HepG2 (cell line): ENCODE results near the gene CDH22. TPM values are rescaled to one million over a fixed set of nuclear protein-coding genes. Genes with fewer than 3 reads are reported as not detected.
A peak's percentile ranks its signal among the peaks of the same experiment; 100 is the strongest.

Source experiments
- ATAC-seq: fragments of 200-7000 bp; cut with Tn5 transposase; 3 replicates; pipeline ENCODE4 v1.9.1; 2020; ENCODE audit warnings: mild to moderate bottlenecking, moderate library complexity
- BruUV-seq: library from RNA; stranded (reverse); fragments of 400-500 nt; replicated peaks from 2 replicates; lab custom pipeline; 2021; lab: Mats Ljungman, UMichigan
- CTCF ChIA-PET: fragments of 300-600 bp; formaldehyde crosslinking; extraction: SDS; loops from one replicate; lab custom pipeline; 2021; ENCODE audit warnings: low total read pairs, inconsistent platforms, low intra/inter-chr PET ratio; lab: Yijun Ruan, JAX
- POLR2A ChIA-PET: fragments of 350-600 bp; sonication (Branson Sonifier 250); formaldehyde crosslinking; loops from one replicate; lab custom pipeline; 2020; ENCODE audit warnings: antibody characterized with exemption, inconsistent platforms; lab: Yijun Ruan, JAX
- DNase-seq: peaks from one replicate; pipeline ENCODE4 v3.0.0-alpha.2; 2015; ENCODE audit warnings: low spot score
- FAIRE-seq: peaks from 3 replicates; lab custom pipeline; 2011; peaks lifted over from hg19 to GRCh38; lab: Jason Lieb, UNC
- H2AFZ ChIP-seq: one replicate; pipeline ENCODE4 v1.6.1; 2011; ENCODE audit warnings: low read length, inconsistent platforms
- H3K27ac ChIP-seq: fragments of 300-600 bp; 3 replicates; pipeline ENCODE4 v1.8.0; 2011; ENCODE audit warnings: mixed run types, mild to moderate bottlenecking, mixed read lengths, low read length, inconsistent platforms; ENCODE audit not compliant: insufficient read depth; ENCODE audit errors: extremely low read length
- H3K27me3 ChIP-seq, 2 experiments: fragments of 200-600 bp in 1 of 2; 2 replicates in 1 of 2; 3 replicates in 1 of 2; pipeline versions ENCODE4 v1.6.0 to v1.8.0; 2011; ENCODE audit warnings: low read length in 2 of 2, mild to moderate bottlenecking in 2 of 2, moderate library complexity in 2 of 2, inconsistent platforms in 1 of 2; ENCODE audit not compliant: insufficient read depth in 2 of 2, control insufficient read depth in 1 of 2
- H3K36me3 ChIP-seq, 2 experiments: fragments of 200-600 bp in 1 of 2; replicated peaks in 1 of 2; 2 replicates in 1 of 2; 3 replicates in 1 of 2; pipeline versions ENCODE4 v1.5.1 to v1.8.0; 2011; ENCODE audit warnings: low read length in 2 of 2, inconsistent platforms in 1 of 2; ENCODE audit not compliant: insufficient read depth in 2 of 2, control insufficient read depth in 1 of 2
- H3K4me1 ChIP-seq: 2 replicates; pipeline ENCODE4 v1.5.1; 2012; ENCODE audit warnings: low read length, inconsistent platforms; ENCODE audit not compliant: insufficient read depth
- H3K4me2 ChIP-seq: 2 replicates; pipeline ENCODE4 v1.6.0; 2011; ENCODE audit warnings: low read depth, low read length, inconsistent platforms
- H3K4me3 ChIP-seq, 3 experiments: fragments of 200-600 bp in 1 of 3; sonication (generic), shearing (Covaris generic) in 1 of 3; replicated peaks in 1 of 3; 2 replicates each; pipeline ENCODE4 v1.5.1; 2011 to 2016; ENCODE audit warnings: low read length in 3 of 3, inconsistent platforms in 2 of 3, low read depth in 2 of 3, mild to moderate bottlenecking in 2 of 3, control low read depth in 1 of 3, mixed read lengths in 1 of 3; ENCODE audit not compliant: insufficient read depth in 1 of 3
- H3K79me2 ChIP-seq: one replicate; pipeline ENCODE4 v1.6.1; 2011; ENCODE audit warnings: low read length, inconsistent platforms; ENCODE audit not compliant: insufficient read depth
- H3K9ac ChIP-seq: 2 replicates; pipeline ENCODE4 v1.6.0; 2011; ENCODE audit warnings: mild to moderate bottlenecking, low read depth, low read length, inconsistent platforms; ENCODE audit not compliant: insufficient read depth
- H3K9me3 ChIP-seq: 2 replicates; pipeline ENCODE4 v1.5.1; 2012; ENCODE audit warnings: mild to moderate bottlenecking, low read length
- H4K20me1 ChIP-seq: 2 replicates; pipeline ENCODE4 v1.6.0; 2011; ENCODE audit warnings: inconsistent platforms, mild to moderate bottlenecking, low read length, moderate library complexity; ENCODE audit not compliant: insufficient read depth
- EHMT2 ChIP-seq: fragments of 200-600 bp; sonication (generic); IDR thresholded peaks from 2 replicates; pipeline ENCODE4 v1.7.0; 2017; ENCODE audit warnings: antibody characterized with exemption, low read depth, low read length, borderline replicate concordance
- MIER2 ChIP-seq: IDR thresholded peaks from 2 replicates; pipeline ENCODE4 v1.6.1; 2016; ENCODE audit warnings: missing biosample characterization, missing genetic modification reagents
- ZNF354B ChIP-seq: sonication (generic); formaldehyde crosslinking; IDR thresholded peaks from 2 replicates; pipeline ENCODE4 v1.8.0; 2022; ENCODE audit warnings: mild to moderate bottlenecking, missing genetic modification reagents
- WGBS: methylation state at CpG from one replicate; pipeline ENCODE4 v1.1.6; 2017; ENCODE audit warnings: low lambda C conversion rate; 5-methylcytosine and 5-hydroxymethylcytosine counted together
- in situ Hi-C: cut with HindIII; loops from 2 replicates; pipeline ENCODE4 v1.10.0; 2017; ENCODE audit warnings: low pct_unique_long_range_greater_than_20kb; ENCODE audit not compliant: extremely low pct_ligation_motif_present
- intact Hi-C: fragments of 100-400 bp; cut with micrococcal nuclease; formaldehyde crosslinking; loops from one replicate; pipeline ENCODE4 v1.10.0; 2022; ENCODE audit not compliant: unreplicated experiment
- polyA plus RNA-seq, 8 experiments: library from polyadenylated mRNA; depleted of rRNA in 3 of 8; stranded (reverse) in 7 of 8; unstranded in 1 of 8; fragments of >200 nt; fragmentation: Illumina TruSeq in 4 of 8; extraction: Trizol in 4 of 8; gene quantifications; 2 replicates each; pipeline versions ENCODE4 v1.2.1 to v1.2.3, GENCODE V29; 2011 to 2016; ENCODE audit warnings: low read depth in 4 of 8, missing spikeins in 1 of 8, mixed read lengths in 1 of 8; ENCODE audit not compliant: insufficient read depth in 1 of 8
- total RNA-seq, 5 experiments: library from RNA; depleted of rRNA; stranded (reverse); fragments of >200 nt; fragmentation: Illumina TruSeq; extraction: Trizol; gene quantifications; 2 replicates each; pipeline ENCODE4 v1.2.3, GENCODE V29; 2016; ENCODE audit warnings: low read depth in 1 of 5
- TF ChIP-seq, protein P1 (sequence below), 2 experiments: IDR thresholded peaks; 2 replicates each; pipeline ENCODE4 v1.6.1; 2011 to 2012; ENCODE audit warnings: low read length in 2 of 2, borderline replicate concordance in 1 of 2, low read depth in 1 of 2, mild to moderate bottlenecking in 1 of 2, moderate library complexity in 1 of 2

CDH22 gene
- total and polyA plus RNA-seq, 2 of the 13 experiments (the other 11 are each of a cell fraction or from before 2014, with no cell fraction given): not detected

DNA sequence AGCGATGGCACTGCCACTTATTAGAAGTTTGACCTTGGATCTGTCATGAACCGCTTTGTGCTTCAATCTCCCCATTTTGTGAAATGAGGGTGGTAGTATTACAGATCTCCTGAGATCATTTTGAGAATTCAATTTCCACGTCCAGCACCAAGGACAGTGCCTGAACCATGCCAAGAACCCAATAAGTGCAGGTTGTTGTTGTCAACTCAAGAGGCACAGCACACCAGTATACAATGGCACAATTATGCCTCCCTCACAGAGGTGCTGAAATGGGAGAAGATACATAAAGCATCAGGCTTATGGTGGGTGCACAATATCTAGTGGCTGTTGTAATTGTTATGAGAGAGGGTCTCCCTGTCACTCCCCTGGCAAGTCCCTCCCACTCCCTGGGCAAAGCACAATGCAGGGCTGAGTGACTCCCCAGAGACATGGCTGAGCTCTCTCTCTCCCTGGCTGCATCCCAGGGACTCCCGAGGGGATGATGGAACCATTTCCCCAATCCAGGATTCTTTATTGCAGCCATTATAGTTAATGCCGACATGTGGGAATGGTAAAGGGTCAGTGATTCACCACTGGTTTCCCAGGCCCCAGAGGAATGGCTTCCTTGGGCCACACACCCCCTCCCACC, 78.7 kb downstream of the CDH22 start:
- Histone ChIP-seq H3K9me3 (no peaks in the 10 kb centered on the region), H3K4me3 (no peak overlapping the region), H3K79me2 (no peaks in the 10 kb centered on the region), H3K4me1 (no peaks in the 10 kb centered on the region), H3K27ac (no peak overlapping the region), H3K4me2 (no peak overlapping the region), H3K9ac (no peak overlapping the region), H3K27me3 (peaks cover 3 to 14% of the 10 kb centered on the region in 2 experiments; a peak in 2 of 5 replicates), H4K20me1 (peaks cover 9% of the 10 kb centered on the region; the same call in 1 of the 2 replicates), H2AFZ (no peak overlapping the region), H3K36me3 (no peaks in the 10 kb centered on the region)
- ATAC-seq: no peak
- intact Hi-C loops: no loop called here
- ChIA-PET POLR2A (no interaction called here), CTCF (no interaction called here)
- BruUV-seq: no TSS peak
- FAIRE-seq: no peak
- TF ChIP-seq ZNF354B (CRISPR knock-in tag) (no peak), EHMT2 (peak; percentile 83; the same call in 1 of the 2 replicates), MIER2 (CRISPR knock-in tag) (peak; percentile 94)
- TF ChIP-seq, protein P1, sequence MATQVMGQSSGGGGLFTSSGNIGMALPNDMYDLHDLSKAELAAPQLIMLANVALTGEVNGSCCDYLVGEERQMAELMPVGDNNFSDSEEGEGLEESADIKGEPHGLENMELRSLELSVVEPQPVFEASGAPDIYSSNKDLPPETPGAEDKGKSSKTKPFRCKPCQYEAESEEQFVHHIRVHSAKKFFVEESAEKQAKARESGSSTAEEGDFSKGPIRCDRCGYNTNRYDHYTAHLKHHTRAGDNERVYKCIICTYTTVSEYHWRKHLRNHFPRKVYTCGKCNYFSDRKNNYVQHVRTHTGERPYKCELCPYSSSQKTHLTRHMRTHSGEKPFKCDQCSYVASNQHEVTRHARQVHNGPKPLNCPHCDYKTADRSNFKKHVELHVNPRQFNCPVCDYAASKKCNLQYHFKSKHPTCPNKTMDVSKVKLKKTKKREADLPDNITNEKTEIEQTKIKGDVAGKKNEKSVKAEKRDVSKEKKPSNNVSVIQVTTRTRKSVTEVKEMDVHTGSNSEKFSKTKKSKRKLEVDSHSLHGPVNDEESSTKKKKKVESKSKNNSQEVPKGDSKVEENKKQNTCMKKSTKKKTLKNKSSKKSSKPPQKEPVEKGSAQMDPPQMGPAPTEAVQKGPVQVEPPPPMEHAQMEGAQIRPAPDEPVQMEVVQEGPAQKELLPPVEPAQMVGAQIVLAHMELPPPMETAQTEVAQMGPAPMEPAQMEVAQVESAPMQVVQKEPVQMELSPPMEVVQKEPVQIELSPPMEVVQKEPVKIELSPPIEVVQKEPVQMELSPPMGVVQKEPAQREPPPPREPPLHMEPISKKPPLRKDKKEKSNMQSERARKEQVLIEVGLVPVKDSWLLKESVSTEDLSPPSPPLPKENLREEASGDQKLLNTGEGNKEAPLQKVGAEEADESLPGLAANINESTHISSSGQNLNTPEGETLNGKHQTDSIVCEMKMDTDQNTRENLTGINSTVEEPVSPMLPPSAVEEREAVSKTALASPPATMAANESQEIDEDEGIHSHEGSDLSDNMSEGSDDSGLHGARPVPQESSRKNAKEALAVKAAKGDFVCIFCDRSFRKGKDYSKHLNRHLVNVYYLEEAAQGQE (IDR thresholded peaks at IDR 0.05; ENCODE audit: borderline replicate concordance in 1 of 2, low read depth in 1 of 2, low read length in 2 of 2): peak; percentile 52 to 92
- in situ Hi-C loops: no loop called here
- WGBS: 0% methylated on average over 5 of the region's 5 CpGs
- no peak for DNase-seq
